Heart left ventricle (tissue), 16 donors: ENCODE data around the gene HOXA3. TPM values are rescaled to one million over a fixed set of nuclear protein-coding genes. Genes with fewer than 3 reads are reported as not detected.

Source experiments
- ATAC-seq, 4 donors: fragments of 200-7000 bp; cut with Tn5 transposase; one replicate each; pipeline ENCODE4 v1.9.1; 2020 to 2022; ENCODE audit warnings: moderate library complexity in 4 of 4, mild to moderate bottlenecking in 3 of 4, moderate number of reproducible peaks in 1 of 4
- DNase-seq, 5 donors: peaks; one replicate each; pipeline ENCODE4 v3.0.0-alpha.2; 2020
- H3K27ac ChIP-seq, 12 donors: fragments of 200-600 bp; sonication (generic) in 4 of 12; one replicate each; pipeline versions ENCODE4 v1.5.0 to v1.8.0; 2016 to 2022; ENCODE audit warnings: mild to moderate bottlenecking in 2 of 12
- H3K27me3 ChIP-seq, 9 donors: fragments of 200-600 bp; sonication (generic) in 2 of 9; one replicate each; pipeline versions ENCODE4 v1.5.1 to v1.8.0; 2016 to 2022; ENCODE audit warnings: mild to moderate bottlenecking in 3 of 9
- H3K36me3 ChIP-seq, 9 donors: fragments of 200-600 bp; sonication (generic) in 2 of 9; one replicate each; pipeline versions ENCODE4 v1.5.0 to v1.8.0; 2018 to 2022; ENCODE audit warnings: mild to moderate bottlenecking in 2 of 9
- H3K4me1 ChIP-seq, 12 donors: fragments of 200-600 bp; sonication (generic) in 4 of 12; one replicate each; pipeline versions ENCODE4 v1.5.0 to v1.8.0; 2016 to 2022; ENCODE audit warnings: mild to moderate bottlenecking in 3 of 12
- H3K4me3 ChIP-seq, 12 donors: fragments of 200-600 bp; sonication (generic) in 4 of 12; one replicate each; pipeline versions ENCODE4 v1.5.0 to v1.8.0; 2017 to 2022; ENCODE audit warnings: mild to moderate bottlenecking in 9 of 12, moderate library complexity in 4 of 12
- H3K9me3 ChIP-seq, 12 donors: fragments of 200-600 bp; sonication (generic) in 4 of 12; one replicate each; pipeline versions ENCODE4 v1.5.0 to v1.8.0; 2016 to 2022; ENCODE audit warnings: mild to moderate bottlenecking in 1 of 12
- POLR2A ChIP-seq, 2 donors: fragments of 450-650 bp; IDR thresholded peaks; one replicate each; pipeline ENCODE4 v1.6.1; 2017; ENCODE audit warnings: antibody characterized with exemption in 2 of 2, mild to moderate bottlenecking in 2 of 2, moderate library complexity in 2 of 2
- WGBS, 4 donors: extraction: QIAGEN DNeasy Blood & Tissue Kit in 2 of 4; methylation state at CpG; one replicate each; pipeline versions ENCODE4 v1.1.5 to v1.1.7; 2013 to 2018; 5-methylcytosine and 5-hydroxymethylcytosine counted together
- intact Hi-C, 10 donors: fragments of 100-400 bp; cut with DNase I; formaldehyde crosslinking; loops; one replicate each; pipeline versions ENCODE4 v1.11.1 to v1.14.2; 2022
- polyA plus RNA-seq, 2 donors: library from polyadenylated mRNA; stranded (reverse); fragments of 200-250 nt; gene quantifications; one replicate each; pipeline ENCODE4 v1.2.3, GENCODE V29; 2013
- total RNA-seq, 9 donors: library from RNA; depleted of rRNA in 2 of 9; stranded (reverse); fragments of >200 nt in 2 of 9; fragmentation: NEBNext Ultra II Directional in 3 of 9; extraction: Animal tissue kit (Norgen Biotek cat#: 25700) in 3 of 9; gene quantifications; one replicate each; pipeline versions ENCODE4 v1.1.0 to v1.2.4, GENCODE V29; 2016 to 2023
- TF ChIP-seq, protein P1 (sequence below), 12 donors: fragments of 200-600 bp; sonication (generic) in 4 of 12; IDR thresholded peaks; one replicate each; pipeline versions ENCODE4 v1.5.0 to v1.8.0; 2018 to 2022; ENCODE audit warnings: antibody characterized with exemption in 12 of 12, mild to moderate bottlenecking in 5 of 12
- donor health status: ischemic (EF 13 %, LVEDD 7.1; RV severe dilation, severe dysfunction).
- donor health status: healthy with polysubstance abuse.
- donor health status: DM: no; HTN: yes; CAD: no.
- donor health status: DM: no; HTN: no; CAD: no.
- donor health status: ischemic (EF 25% LVEDD 6.9; RV normal size, moderate dysfunction).
- donor health status: ischemic (EF 25% LVEDD 5.7; RV mildly dilated, moderate dysfunction).
- donor health status: healthy.
- donor health status: DM: yes; HTN: yes; CAD: no.
- donor health status: ischemic (EF 35%, LVEDD 5.7; RV mildly dilated, moderate dysfunction).
- donor health status: nonischemic (EF 11% LVEDD 7.7; RV severe dilation, severe dysfunction).
- donor health status: DM: yes; HTN: yes; CAD: no.
- donor health status: PGD.
- donor health status: ischemic (EF 29% LVEDD 5.4; RV normal size, mild dysfunction).
- donor health status: nonischemic (EF 23%, LVEDD 6.1; RV moderate dilation, normal function).

HOXA3 gene
- total and polyA plus RNA-seq, 11 donors, result 0.07 to 3.1 (median 0.64) TPM; not detected in 2

DNA sequence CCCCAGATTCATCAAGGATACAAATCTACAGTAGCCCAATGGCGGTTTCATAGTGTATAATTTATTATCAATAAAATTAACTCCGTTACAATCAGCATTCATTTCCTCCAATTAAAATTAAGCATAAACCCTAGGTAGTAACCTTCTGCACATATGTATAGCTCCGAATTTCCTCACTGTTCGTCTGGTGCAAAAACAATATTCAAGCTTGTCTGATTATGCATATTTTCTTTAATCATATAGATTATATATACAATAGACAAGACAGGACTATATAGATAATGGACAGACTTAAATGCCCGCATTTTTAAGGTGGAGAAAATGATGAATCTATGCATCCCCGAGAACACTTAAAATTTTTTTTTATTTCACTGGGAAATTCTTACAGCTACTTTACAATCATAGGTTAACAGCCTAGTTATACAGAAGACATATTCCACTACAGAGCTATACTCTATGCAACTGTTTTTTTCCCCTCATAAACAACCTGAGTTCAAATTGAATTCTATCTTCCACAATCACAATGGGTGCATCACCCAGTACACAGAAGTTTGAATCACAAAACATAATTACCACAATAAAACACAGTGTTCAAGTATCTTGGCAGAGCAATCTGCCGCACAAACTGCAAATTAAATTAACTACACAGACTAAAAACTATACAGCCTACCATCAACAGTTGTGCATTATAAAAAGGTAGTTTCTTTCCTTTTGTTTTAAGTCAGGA, 10.3 kb upstream of the HOXA3 start:
- Histone ChIP-seq H3K27ac (no peak overlapping the region), H3K4me1 (peaks cover 0 to 67% (median 16%) of the 10 kb centered on the region in 12 donors), H3K4me3 (no peak overlapping the region), H3K36me3 (no peaks in the 10 kb centered on the region), H3K27me3 (peaks cover 82 to 100% (median 98%) of the 10 kb centered on the region in 9 donors), H3K9me3 (no peaks in the 10 kb centered on the region)
- DNase-seq (no peak), ATAC-seq (no peak)
- 51 to 69% (median 59%) methylated on average over 7 of the region's 7 CpGs for WGBS, 4 donors
- TF ChIP-seq POLR2A (IDR thresholded peaks at IDR 0.05), result no peak
- TF ChIP-seq, protein P1, sequence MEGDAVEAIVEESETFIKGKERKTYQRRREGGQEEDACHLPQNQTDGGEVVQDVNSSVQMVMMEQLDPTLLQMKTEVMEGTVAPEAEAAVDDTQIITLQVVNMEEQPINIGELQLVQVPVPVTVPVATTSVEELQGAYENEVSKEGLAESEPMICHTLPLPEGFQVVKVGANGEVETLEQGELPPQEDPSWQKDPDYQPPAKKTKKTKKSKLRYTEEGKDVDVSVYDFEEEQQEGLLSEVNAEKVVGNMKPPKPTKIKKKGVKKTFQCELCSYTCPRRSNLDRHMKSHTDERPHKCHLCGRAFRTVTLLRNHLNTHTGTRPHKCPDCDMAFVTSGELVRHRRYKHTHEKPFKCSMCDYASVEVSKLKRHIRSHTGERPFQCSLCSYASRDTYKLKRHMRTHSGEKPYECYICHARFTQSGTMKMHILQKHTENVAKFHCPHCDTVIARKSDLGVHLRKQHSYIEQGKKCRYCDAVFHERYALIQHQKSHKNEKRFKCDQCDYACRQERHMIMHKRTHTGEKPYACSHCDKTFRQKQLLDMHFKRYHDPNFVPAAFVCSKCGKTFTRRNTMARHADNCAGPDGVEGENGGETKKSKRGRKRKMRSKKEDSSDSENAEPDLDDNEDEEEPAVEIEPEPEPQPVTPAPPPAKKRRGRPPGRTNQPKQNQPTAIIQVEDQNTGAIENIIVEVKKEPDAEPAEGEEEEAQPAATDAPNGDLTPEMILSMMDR (IDR thresholded peaks at IDR 0.05), result no peak
- intact Hi-C loops, result loop anchor here in 9 of 10 donors (2.0 to 10.0 kb wide), 11 partner anchors 310 to 1308 kb away; no protein-coding TSS in a partner anchor

DNA sequence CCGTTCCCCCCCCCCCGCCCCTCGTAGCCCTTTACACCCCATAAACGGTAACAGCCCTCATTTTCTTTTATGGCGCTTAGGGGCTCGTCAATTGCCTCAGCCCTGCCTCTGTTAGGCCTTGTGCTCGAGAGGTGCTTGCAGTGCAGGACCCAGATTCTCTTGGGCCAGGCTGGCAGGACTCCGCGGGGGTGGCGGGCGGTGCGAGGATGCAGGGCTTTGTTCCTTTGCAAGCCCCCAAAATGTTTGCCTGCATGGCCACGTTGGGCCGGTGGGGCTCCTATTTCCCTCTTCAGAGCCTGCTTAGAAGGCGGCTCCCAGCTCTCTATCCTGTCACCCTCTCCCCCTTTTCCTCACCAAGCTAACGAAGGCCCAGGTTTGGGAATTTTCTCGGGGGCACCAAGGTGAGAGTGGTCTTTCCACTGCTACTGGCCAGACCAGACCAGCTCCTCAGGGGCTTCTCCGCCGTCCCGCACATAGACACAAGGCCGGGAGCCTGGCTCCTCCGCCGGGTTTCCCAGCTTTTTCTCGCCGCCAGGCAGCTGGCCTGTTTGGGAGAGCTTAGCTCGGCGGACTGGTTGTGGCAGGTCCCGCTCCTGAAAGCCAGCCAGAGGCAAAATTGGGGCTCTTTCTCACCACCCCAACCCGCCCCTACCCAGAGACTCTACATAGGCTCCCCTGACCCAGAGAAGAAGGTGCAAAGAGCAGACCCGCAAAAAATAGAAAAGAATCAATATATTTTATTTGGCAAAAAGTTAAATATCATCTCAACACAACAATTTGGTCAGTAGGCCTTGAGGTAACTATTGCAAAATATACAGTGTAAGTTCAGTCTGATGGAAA, 9.6 kb upstream of the HOXA3 start:
- intact Hi-C loops, result loop anchor here (1.0 to 10.0 kb wide), 14 partner anchors 310 to 1307 kb away; no protein-coding TSS in a partner anchor

DNA sequence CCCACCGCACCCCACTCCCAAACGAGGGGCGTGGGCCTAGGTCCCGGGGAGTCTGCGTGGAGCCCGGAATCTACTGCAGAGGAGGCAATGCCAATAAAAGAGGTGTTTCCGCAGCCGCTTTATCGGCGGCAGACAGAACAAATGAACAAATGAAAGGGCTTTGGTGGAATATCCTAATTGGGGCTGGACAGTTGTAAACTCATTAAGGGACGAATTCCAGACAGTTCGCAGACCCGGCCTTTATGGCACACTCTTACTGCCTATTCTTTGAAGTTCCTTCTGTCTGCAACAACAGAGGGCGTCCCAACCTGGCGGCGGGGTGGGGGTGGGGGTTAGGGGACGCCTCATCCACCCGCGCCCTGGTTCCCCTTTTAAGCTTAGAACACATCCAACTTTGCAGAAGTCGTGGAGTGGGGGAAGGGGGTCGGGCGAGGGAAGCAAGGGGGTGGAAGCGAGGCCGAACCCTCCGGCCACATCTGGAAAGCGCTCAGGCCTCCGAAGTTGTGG, 8.9 kb upstream of the HOXA3 start:
- ATAC-seq (peak in 3 of 4 donors; percentile 38 to 48 (median 44)), DNase-seq (peak in 3 of 5 donors; percentile 37 to 63 (median 43))
- peaks cover 79 to 100% (median 98%) of the 10 kb centered on the region in 9 donors for H3K27me3 ChIP-seq
- no peaks in the 10 kb centered on the region for H3K36me3 ChIP-seq
- H3K4me3 ChIP-seq, result peak overlapping the region; percentile 40 to 67 (median 56)
- no peak for TF ChIP-seq POLR2A (IDR thresholded peaks at IDR 0.05)
- TF ChIP-seq, protein P1 (IDR thresholded peaks at IDR 0.05), result peak in 4 of 12 donors; percentile 4 to 29 (median 14)
- H3K4me1 ChIP-seq, result peaks cover 0 to 61% (median 16%) of the 10 kb centered on the region in 12 donors
- WGBS, 4 donors, result 3 to 6% (median 6%) methylated on average over 23 to 27 of the region's 27 CpGs
- intact Hi-C loops, result loop anchor here (1.0 to 10.0 kb wide), 14 partner anchors 309 to 1306 kb away; no protein-coding TSS in a partner anchor
- peak overlapping the region in 1 of 12 donors; percentile 71 for H3K27ac ChIP-seq
- no peaks in the 10 kb centered on the region for H3K9me3 ChIP-seq

More for the DNA sequence above, 9.6 kb upstream of the HOXA3 start:
- Histone ChIP-seq H3K4me3 (peak overlapping the region in 2 of 12 donors; percentile 51 to 67), H3K27me3 (peaks cover 79 to 100% (median 98%) of the 10 kb centered on the region in 9 donors), H3K4me1 (peaks cover 0 to 64% (median 16%) of the 10 kb centered on the region in 12 donors), H3K27ac (peak overlapping the region in 1 of 12 donors; percentile 71), H3K36me3 (no peaks in the 10 kb centered on the region), H3K9me3 (no peaks in the 10 kb centered on the region)
- peak in 2 of 5 donors; percentile 10 to 49 for DNase-seq
- 20 to 32% (median 23%) methylated on average over 27 to 30 of the region's 30 CpGs for WGBS, 4 donors
- ATAC-seq, result no peak
- TF ChIP-seq, protein P1 (IDR thresholded peaks at IDR 0.05), result no peak
- no peak for TF ChIP-seq POLR2A (IDR thresholded peaks at IDR 0.05)
